Sigmoid colon (tissue), 4 donors: ENCODE results near the gene PRSS22.

Source experiments
- EP300 ChIP-seq, 4 donors: sonication (generic); formaldehyde crosslinking; IDR thresholded peaks; one replicate each; pipeline ENCODE4 v1.6.1; 2017; ENCODE audit warnings: antibody characterized with exemption in 4 of 4
- POLR2A ChIP-seq, 2 donors: fragments of 450-650 bp; IDR thresholded peaks; one replicate each; pipeline ENCODE4 v1.6.1; 2016; ENCODE audit warnings: antibody characterized with exemption in 2 of 2, mild to moderate bottlenecking in 2 of 2, moderate library complexity in 2 of 2
- POLR2AphosphoS5 ChIP-seq, 4 donors: sonication (generic); formaldehyde crosslinking; IDR thresholded peaks; one replicate each; pipeline ENCODE4 v1.6.1; 2017; ENCODE audit warnings: antibody characterized with exemption in 4 of 4
- TF ChIP-seq, protein P1 (sequence below), 4 experiments: fragments of 450-650 bp in 3 of 4; fragments of 200-600 bp in 1 of 4; IDR thresholded peaks; one replicate each; pipeline ENCODE4 v1.5.1; 2016 to 2019; ENCODE audit warnings: antibody characterized with exemption in 4 of 4, mild to moderate bottlenecking in 3 of 4, moderate library complexity in 2 of 4

DNA sequence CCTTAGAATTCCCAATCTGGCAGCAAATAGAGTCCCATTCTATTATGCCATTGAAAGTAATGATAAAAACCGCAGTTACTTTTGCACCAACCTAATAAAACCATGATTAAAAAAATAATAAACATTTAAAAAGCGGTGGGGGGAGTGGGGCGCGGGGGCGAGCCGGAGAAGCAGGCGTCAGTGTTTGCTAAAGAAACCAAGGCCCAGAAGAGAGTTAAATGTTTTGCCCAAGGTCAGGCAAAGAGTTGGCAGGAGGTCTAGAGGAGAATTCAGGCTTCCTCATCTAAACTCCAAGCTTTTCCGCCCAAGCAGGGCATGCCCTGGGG, 9.7 kb upstream of the PRSS22 start:
- TF ChIP-seq, protein P1, sequence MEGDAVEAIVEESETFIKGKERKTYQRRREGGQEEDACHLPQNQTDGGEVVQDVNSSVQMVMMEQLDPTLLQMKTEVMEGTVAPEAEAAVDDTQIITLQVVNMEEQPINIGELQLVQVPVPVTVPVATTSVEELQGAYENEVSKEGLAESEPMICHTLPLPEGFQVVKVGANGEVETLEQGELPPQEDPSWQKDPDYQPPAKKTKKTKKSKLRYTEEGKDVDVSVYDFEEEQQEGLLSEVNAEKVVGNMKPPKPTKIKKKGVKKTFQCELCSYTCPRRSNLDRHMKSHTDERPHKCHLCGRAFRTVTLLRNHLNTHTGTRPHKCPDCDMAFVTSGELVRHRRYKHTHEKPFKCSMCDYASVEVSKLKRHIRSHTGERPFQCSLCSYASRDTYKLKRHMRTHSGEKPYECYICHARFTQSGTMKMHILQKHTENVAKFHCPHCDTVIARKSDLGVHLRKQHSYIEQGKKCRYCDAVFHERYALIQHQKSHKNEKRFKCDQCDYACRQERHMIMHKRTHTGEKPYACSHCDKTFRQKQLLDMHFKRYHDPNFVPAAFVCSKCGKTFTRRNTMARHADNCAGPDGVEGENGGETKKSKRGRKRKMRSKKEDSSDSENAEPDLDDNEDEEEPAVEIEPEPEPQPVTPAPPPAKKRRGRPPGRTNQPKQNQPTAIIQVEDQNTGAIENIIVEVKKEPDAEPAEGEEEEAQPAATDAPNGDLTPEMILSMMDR (IDR thresholded peaks at IDR 0.05): no peak
- no peak for TF ChIP-seq POLR2A (IDR thresholded peaks at IDR 0.05)
- no peak for TF ChIP-seq EP300 (IDR thresholded peaks at IDR 0.05)
- TF ChIP-seq POLR2AphosphoS5 (IDR thresholded peaks at IDR 0.05): no peak
